HEK293 (cell line): ENCODE measurements around the gene LAMA5.
A peak's percentile ranks its signal among the peaks of the same experiment; 100 is the strongest.

Source experiments
- CTCF ChIA-PET: fragments of 350-600 bp; formaldehyde crosslinking; extraction: SDS; loops from one replicate; lab custom pipeline; 2021; ENCODE audit warnings: antibody characterized with exemption; lab: Yijun Ruan, JAX
- POLR2A ChIA-PET: fragments of 300-600 bp; formaldehyde crosslinking; extraction: SDS; loops from one replicate; lab custom pipeline; 2020; ENCODE audit warnings: antibody characterized with exemption, inconsistent platforms; lab: Yijun Ruan, JAX
- H3K27ac ChIP-seq: fragments of 200-500 bp; sonication (Bioruptor generic); 2 replicates; pipeline ENCODE4 v1.5.1; 2014; ENCODE audit warnings: low read depth, low read length, control low read depth, inconsistent platforms; ENCODE audit errors: extremely low read depth
- H3K36me3 ChIP-seq, 2 experiments: fragments of 200-500 bp in 1 of 2; sonication (Bioruptor generic) in 1 of 2; 1 replicate in 1 of 2; 2 replicates in 1 of 2; pipeline ENCODE4 v1.5.1; 2014 to 2017; ENCODE audit warnings: inconsistent platforms in 2 of 2, low read length in 2 of 2; ENCODE audit not compliant: control insufficient read depth in 2 of 2, insufficient read depth in 1 of 2
- H3K4me1 ChIP-seq: fragments of 200-500 bp; sonication (Bioruptor generic); 2 replicates; pipeline ENCODE4 v1.5.1; 2014; ENCODE audit warnings: mild to moderate bottlenecking, low read length, inconsistent platforms; ENCODE audit not compliant: control insufficient read depth, insufficient read depth
- H3K4me3 ChIP-seq: 2 replicates; pipeline ENCODE4 v1.5.1; 2011; ENCODE audit warnings: low read depth, mild to moderate bottlenecking, control low read depth, low read length, moderate library complexity
- H3K9me3 ChIP-seq: fragments of 200-500 bp; sonication (Bioruptor generic); 2 replicates; pipeline ENCODE4 v1.5.1; 2014; ENCODE audit warnings: low read depth, low read length, inconsistent platforms; ENCODE audit not compliant: control insufficient read depth, insufficient read depth
- GLIS2 ChIP-seq: fragments of 450-650 bp; formaldehyde crosslinking; IDR thresholded peaks from 2 replicates; pipeline ENCODE4 v1.5.1; 2016; ENCODE audit warnings: missing biosample characterization, missing genetic modification characterization
- KLF16 ChIP-seq: fragments of 450-650 bp; formaldehyde crosslinking; IDR thresholded peaks from 2 replicates; pipeline ENCODE4 v1.5.1; 2017; ENCODE audit warnings: missing biosample characterization, missing genetic modification characterization
- MEIS1 ChIP-seq: sonication (generic); formaldehyde crosslinking; IDR thresholded peaks from 2 replicates; pipeline ENCODE4 v1.8.1; 2022; ENCODE audit warnings: missing genetic modification reagents, mild to moderate bottlenecking, borderline replicate concordance
- SALL2 ChIP-seq: fragments of 450-650 bp; formaldehyde crosslinking; IDR thresholded peaks from 2 replicates; pipeline ENCODE4 v1.5.0; 2017; ENCODE audit warnings: missing biosample characterization, mild to moderate bottlenecking, missing genetic modification characterization, borderline replicate concordance
- WT1 ChIP-seq: fragments of 450-650 bp; formaldehyde crosslinking; IDR thresholded peaks from 2 replicates; pipeline ENCODE4 v1.5.1; 2016; ENCODE audit warnings: missing biosample characterization, missing genetic modification characterization
- ZBTB17 ChIP-seq: fragments of 450-650 bp; formaldehyde crosslinking; IDR thresholded peaks from 2 replicates; pipeline ENCODE4 v1.5.1; 2016; ENCODE audit warnings: missing biosample characterization, missing genetic modification characterization
- ZEB2 ChIP-seq: fragments of 450-650 bp; formaldehyde crosslinking; IDR thresholded peaks from 2 replicates; pipeline ENCODE4 v1.5.1; 2016; ENCODE audit warnings: missing biosample characterization, missing genetic modification characterization
- ZFP3 ChIP-seq: fragments of 450-650 bp; formaldehyde crosslinking; IDR thresholded peaks from 2 replicates; pipeline ENCODE4 v1.5.1; 2016; ENCODE audit warnings: low read depth, missing biosample characterization, missing genetic modification characterization
- ZIC2 ChIP-seq: fragments of 450-650 bp; formaldehyde crosslinking; IDR thresholded peaks from 2 replicates; pipeline ENCODE4 v1.5.1; 2016; ENCODE audit warnings: missing biosample characterization, missing genetic modification characterization
- ZNF146 ChIP-seq: fragments of 450-650 bp; formaldehyde crosslinking; IDR thresholded peaks from 2 replicates; pipeline ENCODE4 v1.5.1; 2016; ENCODE audit warnings: missing biosample characterization, missing genetic modification characterization
- ZNF211 ChIP-seq: fragments of 450-650 bp; formaldehyde crosslinking; IDR thresholded peaks from 2 replicates; pipeline ENCODE4 v1.5.1; 2016; ENCODE audit warnings: low read depth, missing biosample characterization, missing genetic modification characterization
- ZNF23 ChIP-seq: fragments of 450-650 bp; formaldehyde crosslinking; IDR thresholded peaks from 2 replicates; pipeline ENCODE4 v1.5.1; 2016; ENCODE audit warnings: missing biosample characterization, missing genetic modification characterization, borderline replicate concordance
- ZNF24 ChIP-seq: fragments of 450-650 bp; formaldehyde crosslinking; IDR thresholded peaks from 2 replicates; pipeline ENCODE4 v1.5.1; 2016; ENCODE audit warnings: missing biosample characterization, missing genetic modification characterization
- ZNF311 ChIP-seq: fragments of 450-650 bp; formaldehyde crosslinking; IDR thresholded peaks from 2 replicates; pipeline ENCODE4 v1.5.1; 2017; ENCODE audit warnings: missing biosample characterization, missing genetic modification characterization, borderline replicate concordance
- ZNF324 ChIP-seq: fragments of 450-650 bp; formaldehyde crosslinking; IDR thresholded peaks from 2 replicates; pipeline ENCODE4 v1.5.1; 2016; ENCODE audit warnings: missing biosample characterization, missing genetic modification characterization
- ZNF747 ChIP-seq: fragments of 450-650 bp; formaldehyde crosslinking; IDR thresholded peaks from 2 replicates; pipeline ENCODE4 v1.5.1; 2016; ENCODE audit warnings: missing biosample characterization, missing genetic modification characterization
- TF ChIP-seq, protein P1 (sequence below): fragments of 450-650 bp; formaldehyde crosslinking; IDR thresholded peaks from 2 replicates; pipeline ENCODE4 v1.5.1; 2016; ENCODE audit warnings: missing biosample characterization, missing genetic modification characterization
- TF ChIP-seq, protein P2 (sequence below): fragments of 450-650 bp; formaldehyde crosslinking; IDR thresholded peaks from 2 replicates; pipeline ENCODE4 v1.5.1; 2016; ENCODE audit warnings: missing biosample characterization, missing genetic modification characterization
- TF ChIP-seq, protein P3 (sequence below): fragments of 450-650 bp; formaldehyde crosslinking; IDR thresholded peaks from 2 replicates; pipeline ENCODE4 v1.5.1; 2017; ENCODE audit warnings: missing biosample characterization, missing genetic modification characterization

LAMA5 gene

DNA sequence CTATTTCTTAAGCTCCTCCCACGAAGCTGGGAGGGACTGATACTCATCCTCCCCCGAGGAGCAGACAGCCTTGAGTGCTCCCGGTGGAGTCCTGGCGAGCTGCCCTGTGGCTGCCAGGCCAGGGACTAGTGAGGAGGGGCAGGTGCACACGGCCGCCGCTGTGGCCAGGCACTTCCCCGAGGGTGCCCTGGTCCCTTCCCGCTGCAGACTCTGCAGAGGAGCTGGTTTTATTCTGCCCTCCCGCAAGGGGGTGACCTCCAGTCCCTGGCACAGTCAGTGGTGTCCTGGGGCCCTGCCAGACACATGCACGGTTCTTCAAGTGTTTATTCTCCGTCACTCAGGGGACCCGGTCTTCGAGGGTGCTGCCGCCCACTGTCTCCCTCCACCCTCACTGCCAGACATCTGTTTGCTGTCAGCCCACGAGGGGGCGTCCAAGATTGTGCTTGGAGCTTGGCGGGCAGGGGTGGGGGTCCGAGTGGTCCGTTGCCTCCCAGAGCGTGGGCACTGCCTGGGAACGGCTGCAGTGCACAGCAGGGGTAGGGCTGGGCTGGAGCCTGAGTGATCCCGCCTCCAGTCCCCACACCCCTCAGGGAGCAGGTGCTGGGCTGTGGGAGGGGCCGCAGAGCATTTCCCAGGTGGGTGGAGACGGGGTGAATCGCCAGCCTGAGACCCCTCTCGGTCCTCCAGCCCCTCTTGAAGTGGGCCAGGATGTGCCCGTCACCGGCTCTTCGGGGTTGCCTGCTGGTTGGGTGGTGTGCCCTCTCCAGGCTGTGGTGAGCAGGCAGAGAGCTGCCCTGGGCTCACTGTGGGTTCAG lies 43.0 kb upstream of the LAMA5 start (continued):
- TF ChIP-seq ZNF747 (tag by site-specific recombination) (no peak), ZNF23 (tag by site-specific recombination) (no peak), ZNF24 (tag by site-specific recombination) (0 out of 2 replicates have a peak, but pooled peaks have one; percentile 49), ZIC2 (tag by site-specific recombination) (peak; percentile 94), ZBTB17 (tag by site-specific recombination) (peak; percentile 56; the same call in 1 of the 2 replicates), KLF16 (peak; percentile 84), ZEB2 (tag by site-specific recombination) (peak; percentile 50; the same call in 1 of the 2 replicates), WT1 (0 out of 2 replicates have a peak, but pooled peaks have one; percentile 18), ZNF324 (no peak), ZNF211 (tag by site-specific recombination) (no peak), SALL2 (tag by site-specific recombination) (no peak), MEIS1 (CRISPR knock-in tag) (0 out of 2 replicates have a peak, but pooled peaks have one; percentile 22)
- TF ChIP-seq, protein P1, sequence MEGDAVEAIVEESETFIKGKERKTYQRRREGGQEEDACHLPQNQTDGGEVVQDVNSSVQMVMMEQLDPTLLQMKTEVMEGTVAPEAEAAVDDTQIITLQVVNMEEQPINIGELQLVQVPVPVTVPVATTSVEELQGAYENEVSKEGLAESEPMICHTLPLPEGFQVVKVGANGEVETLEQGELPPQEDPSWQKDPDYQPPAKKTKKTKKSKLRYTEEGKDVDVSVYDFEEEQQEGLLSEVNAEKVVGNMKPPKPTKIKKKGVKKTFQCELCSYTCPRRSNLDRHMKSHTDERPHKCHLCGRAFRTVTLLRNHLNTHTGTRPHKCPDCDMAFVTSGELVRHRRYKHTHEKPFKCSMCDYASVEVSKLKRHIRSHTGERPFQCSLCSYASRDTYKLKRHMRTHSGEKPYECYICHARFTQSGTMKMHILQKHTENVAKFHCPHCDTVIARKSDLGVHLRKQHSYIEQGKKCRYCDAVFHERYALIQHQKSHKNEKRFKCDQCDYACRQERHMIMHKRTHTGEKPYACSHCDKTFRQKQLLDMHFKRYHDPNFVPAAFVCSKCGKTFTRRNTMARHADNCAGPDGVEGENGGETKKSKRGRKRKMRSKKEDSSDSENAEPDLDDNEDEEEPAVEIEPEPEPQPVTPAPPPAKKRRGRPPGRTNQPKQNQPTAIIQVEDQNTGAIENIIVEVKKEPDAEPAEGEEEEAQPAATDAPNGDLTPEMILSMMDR (tag by site-specific recombination), result peak; percentile 87
- TF ChIP-seq, protein P2, sequence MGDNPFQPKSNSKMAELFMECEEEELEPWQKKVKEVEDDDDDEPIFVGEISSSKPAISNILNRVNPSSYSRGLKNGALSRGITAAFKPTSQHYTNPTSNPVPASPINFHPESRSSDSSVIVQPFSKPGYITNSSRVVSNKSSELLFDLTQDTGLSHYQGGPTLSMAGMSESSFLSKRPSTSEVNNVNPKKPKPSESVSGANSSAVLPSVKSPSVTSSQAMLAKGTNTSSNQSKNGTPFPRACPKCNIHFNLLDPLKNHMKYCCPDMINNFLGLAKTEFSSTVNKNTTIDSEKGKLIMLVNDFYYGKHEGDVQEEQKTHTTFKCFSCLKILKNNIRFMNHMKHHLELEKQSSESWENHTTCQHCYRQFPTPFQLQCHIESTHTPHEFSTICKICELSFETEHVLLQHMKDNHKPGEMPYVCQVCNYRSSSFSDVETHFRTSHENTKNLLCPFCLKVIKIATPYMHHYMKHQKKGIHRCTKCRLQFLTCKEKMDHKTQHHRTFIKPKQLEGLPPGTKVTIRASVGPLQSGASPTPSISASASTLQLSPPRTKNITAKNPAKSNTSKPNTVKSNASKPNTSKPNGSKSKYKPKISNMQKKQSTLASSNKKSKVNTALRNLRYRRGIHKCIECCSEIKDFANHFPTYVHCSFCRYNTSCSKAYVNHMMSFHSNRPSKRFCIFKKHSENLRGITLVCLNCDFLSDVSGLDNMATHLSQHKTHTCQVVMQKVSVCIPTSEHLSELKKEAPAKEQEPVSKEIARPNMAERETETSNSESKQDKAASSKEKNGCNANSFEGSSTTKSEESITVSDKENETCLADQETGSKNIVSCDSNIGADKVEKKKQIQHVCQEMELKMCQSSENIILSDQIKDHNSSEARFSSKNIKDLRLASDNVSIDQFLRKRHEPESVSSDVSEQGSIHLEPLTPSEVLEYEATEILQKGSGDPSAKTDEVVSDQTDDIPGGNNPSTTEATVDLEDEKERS (tag by site-specific recombination), result no peak
- TF ChIP-seq, protein P3, sequence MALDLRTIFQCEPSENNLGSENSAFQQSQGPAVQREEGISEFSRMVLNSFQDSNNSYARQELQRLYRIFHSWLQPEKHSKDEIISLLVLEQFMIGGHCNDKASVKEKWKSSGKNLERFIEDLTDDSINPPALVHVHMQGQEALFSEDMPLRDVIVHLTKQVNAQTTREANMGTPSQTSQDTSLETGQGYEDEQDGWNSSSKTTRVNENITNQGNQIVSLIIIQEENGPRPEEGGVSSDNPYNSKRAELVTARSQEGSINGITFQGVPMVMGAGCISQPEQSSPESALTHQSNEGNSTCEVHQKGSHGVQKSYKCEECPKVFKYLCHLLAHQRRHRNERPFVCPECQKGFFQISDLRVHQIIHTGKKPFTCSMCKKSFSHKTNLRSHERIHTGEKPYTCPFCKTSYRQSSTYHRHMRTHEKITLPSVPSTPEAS (tag by site-specific recombination), result no peak
- TF ChIP-seq, all 188 proteins: peak for 42

DNA sequence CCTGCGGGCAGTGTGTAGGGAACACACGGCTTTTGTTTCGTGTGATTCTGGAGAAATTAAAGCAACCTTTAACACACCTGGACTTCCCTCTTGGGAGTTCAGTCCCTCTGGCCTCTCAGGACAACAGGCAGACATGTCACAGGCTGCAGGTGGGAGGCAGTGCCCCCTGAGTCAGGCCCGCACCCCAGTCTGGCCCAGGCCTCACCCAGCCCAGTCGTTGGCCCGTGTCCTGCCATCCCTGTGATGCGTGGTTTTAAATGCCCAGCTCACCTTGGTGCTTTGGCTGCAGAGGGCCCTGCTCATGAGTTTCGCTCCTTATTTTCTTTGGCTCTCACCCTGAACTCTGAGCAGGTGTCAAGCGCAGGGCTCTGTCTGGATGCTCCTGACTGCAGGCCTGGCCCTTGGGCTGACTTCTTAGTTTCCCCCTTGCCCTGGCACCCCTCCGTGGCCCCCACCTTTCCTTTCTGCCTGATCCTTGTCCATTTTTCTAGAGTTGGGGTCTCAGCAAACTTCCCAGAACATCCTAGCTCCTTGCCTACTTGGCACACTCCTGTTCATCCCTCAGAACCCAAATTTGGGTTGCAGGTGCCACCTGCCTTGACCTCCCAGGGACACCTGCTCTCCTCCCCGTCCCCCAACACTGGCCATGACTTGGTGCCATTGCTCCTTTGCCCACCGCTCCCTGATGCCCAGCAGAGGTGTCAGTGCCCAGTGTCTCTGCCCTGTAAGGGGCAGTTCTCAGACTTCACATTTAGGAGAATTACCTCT lies 42.2 kb upstream of the LAMA5 start:
- Histone ChIP-seq H3K36me3 (peaks cover 0 to 10% of the 10 kb centered on the region in 2 experiments; a peak in 1 of 3 replicates), H3K4me3 (no peak overlapping the region), H3K4me1 (peaks cover 6% of the 10 kb centered on the region; the same call in 1 of the 2 replicates), H3K27ac (no peak overlapping the region), H3K9me3 (no peaks in the 10 kb centered on the region)
- POLR2A ChIA-PET, result interaction anchor here (1.2 kb wide), 1 partner anchor 22 kb away, joined by 6 read pairs; the partner anchor contains the start of gene RPS21
- CTCF ChIA-PET, result interaction anchor here (0.6 to 3.1 kb wide), 16 partner anchors 9 to 385 kb away, joined by 3 to 18 read pairs (median 3); no protein-coding TSS in a partner anchor
- TF ChIP-seq ZNF311 (tag by site-specific recombination), result no peak
- TF ChIP-seq GLIS2 (tag by site-specific recombination), result 0 out of 2 replicates have a peak, but pooled peaks have one; percentile 2
- peak; percentile 93 for TF ChIP-seq ZFP3
- no peak for TF ChIP-seq ZNF146
